NCI-H2171 treated with DMSO at 0.1 percent for 48 hours (cell line): ENCODE results near the gene MAP3K5.

ENCODE experiments used
- DNase-seq: peaks from one replicate; lab custom pipeline; 2025; lab: John Stamatoyannopoulos, UW

MAP3K5 gene

DNA sequence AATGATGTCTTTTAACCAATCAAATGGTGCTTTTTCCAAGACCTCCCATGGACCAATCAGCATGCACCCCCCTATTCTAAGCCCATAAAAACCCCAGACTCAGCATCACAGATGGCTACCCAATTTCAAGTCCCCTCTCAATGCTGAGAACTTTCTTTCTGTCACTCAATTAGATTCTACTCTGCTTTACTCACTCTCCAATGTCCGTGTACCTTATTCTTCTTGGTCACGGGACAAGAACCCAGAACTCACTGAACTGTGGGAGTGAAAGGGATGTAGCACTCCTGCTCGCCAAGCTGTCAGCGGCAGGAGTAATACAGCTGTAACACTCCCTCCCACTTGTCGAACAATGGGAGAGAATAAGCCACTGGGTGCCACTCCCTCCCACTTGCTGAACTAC, 221.2 kb downstream of the MAP3K5 start:
- no peak for DNase-seq

DNA sequence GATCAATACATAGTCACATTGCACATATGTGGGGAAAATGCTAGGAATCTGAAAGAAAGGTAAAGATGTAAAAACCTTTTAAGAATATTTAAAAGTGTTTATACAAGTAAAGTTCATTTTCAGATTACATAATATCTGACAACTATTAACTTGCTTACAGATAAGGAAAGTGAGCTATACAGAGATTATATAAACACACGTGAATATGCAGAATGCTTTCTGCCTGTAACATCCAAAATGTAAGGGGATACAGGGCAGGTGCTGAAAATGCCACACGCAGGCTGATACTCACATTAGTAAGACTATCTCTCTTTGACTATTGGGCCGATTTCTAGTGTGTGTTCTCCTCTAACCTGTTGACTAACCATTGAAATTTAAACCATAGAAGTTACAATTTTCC, 224.1 kb downstream of the MAP3K5 start:
- no peak for DNase-seq

DNA sequence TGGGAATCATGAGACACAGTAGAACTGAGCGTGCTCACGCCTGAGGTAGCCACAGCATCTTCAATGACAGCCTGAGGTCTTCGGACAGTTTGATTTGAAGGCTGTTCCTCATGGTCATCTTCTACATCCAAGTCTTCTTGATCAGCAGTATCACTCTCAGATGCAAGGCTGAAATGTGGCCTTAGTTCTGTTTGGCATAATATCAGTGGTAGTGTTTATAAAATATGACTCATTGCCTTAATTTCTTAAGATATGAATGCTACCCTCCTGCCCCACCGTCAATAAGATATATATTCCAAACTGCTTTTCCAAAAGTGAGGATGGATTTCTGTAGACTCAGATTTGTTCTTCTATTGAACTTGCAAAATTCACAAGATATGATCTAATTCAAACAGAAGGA, 224.6 kb downstream of the MAP3K5 start:
- DNase-seq, result no peak

DNA sequence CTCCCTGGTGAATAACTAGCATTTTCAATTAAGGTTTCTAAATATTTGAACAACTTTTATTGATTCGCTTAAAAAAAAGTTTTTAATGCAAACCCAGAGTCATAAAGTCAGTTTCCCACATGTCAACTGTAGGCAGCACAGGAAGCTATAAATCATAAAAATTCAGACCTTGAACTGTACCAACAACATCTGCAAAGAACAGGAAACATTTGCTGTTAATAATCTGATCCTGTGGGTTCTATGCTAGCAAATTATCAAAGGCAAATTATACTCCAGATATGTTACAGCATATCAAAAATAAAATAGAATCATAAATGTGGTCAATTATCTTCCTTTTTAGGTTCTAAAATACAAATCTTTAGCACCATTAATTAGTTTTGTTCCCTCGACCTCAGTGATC, 225.4 kb downstream of the MAP3K5 start:
- no peak for DNase-seq

DNA sequence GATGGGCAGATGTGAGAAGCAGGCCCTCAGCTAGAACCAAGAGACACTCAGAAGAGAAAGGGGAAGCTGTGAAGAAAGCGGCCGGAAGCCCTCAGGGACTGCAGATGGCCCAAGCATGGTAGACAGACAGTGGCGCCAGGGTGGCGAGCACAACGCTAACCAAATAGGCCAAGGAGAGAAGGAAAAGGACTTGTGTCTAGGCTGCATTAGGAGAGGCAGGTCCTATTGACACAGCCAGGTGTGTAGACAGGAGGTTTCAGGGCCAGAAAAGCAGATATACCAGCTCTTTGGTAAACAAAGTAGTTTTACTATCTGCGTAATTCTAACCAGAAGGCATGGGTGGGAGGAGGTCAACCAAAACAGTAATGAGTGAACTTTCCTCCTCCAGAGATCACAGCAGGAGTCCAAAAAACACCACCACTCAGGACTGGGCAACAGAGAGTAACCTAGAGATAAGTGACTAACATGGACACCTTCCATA, 226.2 kb downstream of the MAP3K5 start:
- DNase-seq, result no peak

DNA sequence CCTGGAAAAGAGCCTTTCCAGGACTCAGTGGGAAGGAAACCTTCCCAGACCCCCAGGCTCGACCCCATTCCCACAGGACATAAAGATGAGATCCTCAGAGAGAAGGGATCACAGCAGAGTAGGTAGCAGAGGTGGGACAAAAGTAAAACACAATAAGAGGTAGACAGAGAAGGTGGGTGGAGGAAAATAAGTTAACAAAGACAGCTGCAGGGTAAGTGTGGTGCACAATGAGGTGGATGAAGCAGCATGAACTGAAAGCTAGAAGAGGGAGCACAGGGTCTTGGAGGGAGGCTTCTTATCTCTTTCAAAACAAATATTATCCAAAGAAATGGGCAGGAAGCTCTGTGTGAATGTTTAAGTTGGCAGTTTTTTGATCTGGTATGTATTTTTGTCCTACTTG, 228.1 kb downstream of the MAP3K5 start:
- DNase-seq, result no peak

DNA sequence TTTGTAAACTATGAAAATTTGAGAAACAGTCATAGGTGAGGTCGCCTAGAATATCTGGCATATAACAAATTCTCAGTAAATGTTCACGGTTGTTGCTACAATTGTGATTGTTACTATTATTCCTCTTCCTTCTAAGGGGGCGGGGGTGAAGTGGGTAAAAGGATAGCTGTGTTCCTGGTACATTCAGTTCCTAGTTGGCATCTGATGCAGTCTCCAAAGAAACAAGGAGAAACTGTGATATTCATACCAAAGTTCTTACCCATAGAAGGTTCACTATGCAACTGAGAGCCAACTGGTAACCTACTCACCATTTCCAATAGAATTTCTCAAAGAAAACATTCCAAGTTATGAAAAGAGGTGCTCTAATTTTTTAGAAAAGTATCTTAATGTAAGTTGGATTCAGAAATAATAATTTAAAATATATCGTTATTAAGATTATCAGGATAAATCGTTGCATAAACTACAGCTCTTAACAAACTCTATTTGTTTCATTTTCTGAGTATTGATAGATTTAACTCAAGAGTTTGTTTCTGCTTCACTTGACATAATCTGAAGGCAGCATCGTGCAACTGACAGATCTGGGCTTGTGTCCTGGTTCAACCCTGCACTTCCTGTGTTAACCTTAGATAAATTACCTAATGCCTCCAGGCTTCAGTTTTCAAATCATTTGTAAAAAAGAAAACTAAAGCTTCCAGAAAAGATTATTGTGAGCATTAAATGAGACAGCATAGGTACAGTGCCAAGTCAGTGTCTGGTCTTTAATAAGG, 228.7 kb downstream of the MAP3K5 start:
- no peak for DNase-seq

DNA sequence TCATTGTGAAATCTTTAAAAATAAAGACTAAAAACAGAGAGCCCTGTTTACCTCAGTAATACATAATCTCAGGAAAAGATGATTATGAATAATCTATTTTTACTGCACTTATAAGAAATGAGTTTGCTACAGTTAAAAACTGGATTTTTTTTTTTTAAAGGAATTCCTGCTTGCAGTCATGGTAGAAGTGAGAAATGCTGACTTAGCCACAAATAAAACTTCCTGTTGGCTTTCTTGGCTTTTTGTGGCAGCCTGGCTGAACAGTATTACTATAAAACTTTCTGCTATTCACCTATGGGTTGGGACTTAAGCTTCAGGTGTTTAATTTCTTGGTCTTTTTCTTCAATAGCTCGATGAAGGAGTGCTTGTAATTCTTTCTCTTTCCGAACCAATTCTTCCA, 230.1 kb downstream of the MAP3K5 start:
- DNase-seq, result no peak

DNA sequence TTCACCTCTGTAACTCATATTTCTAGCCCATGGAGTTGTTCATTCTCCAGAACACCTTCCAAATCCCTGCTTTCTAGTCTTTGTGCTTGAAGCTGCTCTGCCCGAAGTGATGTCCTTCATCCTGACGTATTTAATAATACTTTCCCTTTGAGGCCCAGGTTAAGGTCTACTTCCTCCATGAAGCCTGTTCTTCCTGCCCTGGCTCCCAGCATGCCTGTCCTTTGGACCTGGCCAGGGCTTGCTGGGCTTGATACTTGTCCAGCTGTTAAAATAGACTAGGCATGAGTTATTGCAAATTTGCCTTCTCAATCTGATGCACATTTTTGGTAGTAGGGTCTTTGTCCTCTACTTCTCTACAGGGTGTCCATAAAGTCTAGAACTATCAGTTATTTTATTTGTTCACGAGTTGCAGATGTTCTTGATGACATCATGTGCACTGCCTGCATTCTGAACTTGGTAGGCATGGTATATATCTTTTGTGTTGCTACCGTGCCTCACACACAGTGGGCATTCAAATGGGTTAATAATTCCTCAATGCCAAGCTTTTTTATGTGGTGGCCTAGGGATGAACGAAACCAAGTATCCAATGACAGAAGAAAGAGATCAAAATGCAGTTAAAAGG, 239.0 kb downstream of the MAP3K5 start:
- DNase-seq, result no peak

DNA sequence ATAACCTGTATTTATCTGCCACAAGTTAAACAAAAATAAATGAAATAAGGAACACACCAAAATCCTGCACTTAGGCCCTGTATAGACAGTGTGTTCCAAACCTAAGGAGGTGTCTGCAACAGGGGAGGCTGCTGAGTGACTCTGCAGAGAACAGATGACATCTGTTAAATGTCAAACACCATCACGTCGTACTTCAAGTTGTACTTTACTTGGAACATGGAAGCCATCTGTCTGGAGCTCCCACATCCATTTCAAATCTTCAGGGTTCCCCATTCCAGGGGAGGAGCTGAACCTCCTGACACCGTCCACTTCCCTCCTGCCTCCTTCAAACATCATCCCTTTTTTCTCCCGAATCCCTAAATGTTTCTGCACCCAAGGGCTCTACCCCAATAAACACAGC, 240.2 kb downstream of the MAP3K5 start:
- peak; percentile 34 for DNase-seq

DNA sequence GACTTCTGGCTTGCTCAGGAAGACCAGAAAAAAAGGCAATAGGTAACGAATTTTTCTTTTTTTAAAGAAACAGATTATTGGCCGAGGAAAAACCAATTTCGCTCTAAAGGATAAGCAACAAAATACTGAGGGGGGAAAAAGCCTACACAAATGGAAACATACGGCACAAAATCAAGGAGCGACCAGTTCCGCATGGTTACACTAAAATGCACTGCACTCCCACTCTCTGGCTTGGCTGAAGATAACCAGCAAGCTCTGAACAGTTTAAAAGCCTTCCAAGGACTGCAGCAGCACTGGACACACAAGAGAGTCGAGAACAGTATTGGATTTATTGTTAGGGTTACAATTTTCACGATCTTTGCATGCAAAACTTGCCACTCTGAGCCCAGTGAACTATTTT, 241.2 kb downstream of the MAP3K5 start:
- no peak for DNase-seq

DNA sequence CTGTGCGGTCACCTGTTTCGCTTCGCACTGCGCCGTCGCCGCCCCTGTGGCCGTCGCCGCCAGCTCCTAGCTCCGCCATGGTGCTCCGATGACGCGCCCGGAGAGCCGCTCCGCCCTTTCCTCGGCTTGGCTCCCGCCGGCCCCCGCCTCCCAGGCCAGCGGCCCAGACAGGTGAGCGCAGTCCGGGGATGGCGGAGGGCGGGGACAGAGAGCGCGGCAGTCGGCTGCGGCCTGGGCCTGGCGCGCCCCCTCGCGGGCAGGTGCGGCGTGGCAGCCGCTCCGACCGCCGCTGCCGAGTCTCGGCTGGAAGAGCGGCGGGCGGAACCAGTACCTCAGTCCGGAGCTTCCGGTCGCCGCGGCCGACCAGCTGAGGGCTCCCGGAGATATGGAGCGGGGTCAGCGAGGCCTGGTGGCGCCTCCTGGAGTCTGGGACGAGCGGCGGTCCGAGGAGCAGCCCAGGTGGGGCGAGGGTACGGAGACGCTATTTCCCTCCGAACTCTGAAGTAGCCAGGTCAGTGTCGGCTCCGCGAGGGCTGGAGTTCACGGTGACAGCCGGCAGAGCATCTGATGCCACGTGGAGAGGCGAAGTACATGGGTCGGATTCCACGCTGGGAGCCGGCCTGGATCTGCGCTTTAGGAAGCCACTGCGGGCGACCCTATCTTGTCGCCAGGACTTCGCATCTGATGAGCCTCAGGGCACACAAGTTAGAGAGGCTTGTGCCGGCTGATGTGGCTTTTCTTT, 241.8 kb downstream of the MAP3K5 start, which contains the start of gene MAP7:
Gene MAP7, minus strand, starts transcription at position 93 of the 742 bp plus-strand sequence. Its CDS starts 14 bp downstream, at position 79.
- peak; percentile 82 for DNase-seq

DNA sequence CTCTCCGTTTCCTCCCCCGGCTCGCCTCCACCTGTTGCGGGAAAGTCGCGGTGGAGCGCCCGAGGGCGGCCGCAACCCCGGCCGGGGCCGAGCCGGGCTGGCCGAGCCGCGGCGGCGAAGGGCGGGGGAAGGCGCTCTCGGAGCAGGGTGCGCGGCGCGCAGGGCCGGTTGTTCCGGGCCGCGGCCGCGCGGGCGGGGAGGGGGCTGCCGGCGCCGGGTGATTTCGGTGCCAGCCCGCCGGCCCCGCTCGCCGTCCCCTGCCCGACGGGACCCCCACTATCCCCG, 242.3 kb downstream of the MAP3K5 start:
- no peak for DNase-seq

DNA sequence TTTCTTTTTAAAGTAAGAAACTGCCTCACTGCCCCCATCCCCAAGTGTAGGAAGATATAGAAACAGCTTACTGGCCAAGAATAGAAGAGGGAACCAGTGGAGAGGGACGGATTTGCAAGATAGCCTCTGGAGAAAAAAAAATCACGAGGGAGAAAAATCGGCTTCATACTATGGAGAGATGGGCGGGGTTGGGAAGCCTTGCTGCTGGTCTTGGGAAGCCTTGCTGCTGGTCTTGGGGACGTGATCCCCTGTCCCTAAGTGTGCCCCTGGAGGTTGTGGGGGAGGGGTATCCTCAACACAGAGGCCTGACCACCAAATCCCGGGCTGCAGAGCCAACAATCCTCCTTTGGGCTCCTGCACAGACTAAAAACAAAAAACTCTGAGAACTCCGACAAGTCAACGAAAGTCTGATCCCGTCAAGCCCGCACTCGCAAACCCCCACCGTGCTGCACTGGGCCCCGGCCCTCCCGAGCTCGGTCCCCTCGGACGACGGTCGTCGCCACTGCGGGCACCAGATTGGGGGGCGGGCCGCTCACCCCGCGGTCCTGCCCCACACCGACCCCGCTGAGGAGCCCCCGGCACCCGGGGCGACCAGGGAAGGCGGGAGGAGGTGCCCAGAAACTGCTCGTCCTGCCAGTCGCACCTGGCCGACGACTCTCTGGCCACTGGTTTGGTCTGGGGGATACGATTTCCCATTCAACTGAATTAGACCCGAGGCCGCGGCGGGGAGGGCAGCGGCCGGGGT, 242.8 kb downstream of the MAP3K5 start:
- DNase-seq, result peak; percentile 20

DNA sequence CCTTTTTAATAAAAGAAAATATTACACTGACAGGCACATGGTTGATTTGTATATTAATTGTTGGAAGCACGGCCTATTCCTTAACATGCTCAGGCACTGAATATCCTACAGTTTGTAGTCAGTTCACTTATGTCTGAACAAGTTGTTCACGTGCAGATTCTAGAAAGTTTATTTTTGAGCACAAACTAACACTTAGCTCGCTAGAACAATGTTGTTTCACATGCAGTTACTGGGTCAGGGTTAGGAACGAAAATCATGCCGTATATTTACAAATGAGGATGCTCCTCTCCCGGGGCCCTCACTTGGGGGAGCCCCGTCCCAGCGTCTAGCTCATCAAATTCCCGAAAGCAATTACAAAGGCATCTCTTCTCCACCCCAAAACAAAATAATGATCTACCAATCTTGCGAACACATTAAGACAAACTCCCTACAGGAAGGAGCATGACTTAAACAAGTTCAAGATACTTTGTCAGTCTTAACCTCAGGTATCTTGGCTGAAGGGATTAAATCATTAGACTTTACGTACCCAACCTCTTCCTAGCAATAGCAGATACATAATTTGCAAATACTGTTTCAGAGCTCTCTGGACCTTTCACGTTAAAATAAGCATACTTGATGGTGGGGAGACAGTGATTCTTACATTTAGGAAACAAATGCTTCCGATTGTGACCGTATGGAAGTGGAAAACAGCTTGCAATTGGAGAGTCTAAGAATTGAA, 243.5 kb downstream of the MAP3K5 start:
- no peak for DNase-seq

DNA sequence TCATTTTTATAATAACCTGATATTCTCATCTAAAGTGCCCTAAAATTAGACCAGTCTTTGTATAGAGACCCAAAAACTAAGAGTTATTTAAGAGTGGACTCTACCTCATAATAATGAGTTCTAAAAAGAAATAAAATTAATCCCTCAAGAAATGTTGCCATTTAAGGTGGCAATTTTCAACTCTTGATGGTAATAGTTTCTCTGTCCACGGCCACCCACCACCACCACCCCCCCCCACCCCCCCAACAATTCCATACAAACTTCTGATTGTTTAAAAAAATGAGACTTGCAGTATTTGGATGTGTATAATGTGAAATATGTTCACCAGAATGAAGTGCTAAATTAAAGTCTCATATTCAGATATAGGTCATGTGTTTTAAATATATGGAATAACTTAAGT, 244.4 kb downstream of the MAP3K5 start:
- DNase-seq, result no peak

DNA sequence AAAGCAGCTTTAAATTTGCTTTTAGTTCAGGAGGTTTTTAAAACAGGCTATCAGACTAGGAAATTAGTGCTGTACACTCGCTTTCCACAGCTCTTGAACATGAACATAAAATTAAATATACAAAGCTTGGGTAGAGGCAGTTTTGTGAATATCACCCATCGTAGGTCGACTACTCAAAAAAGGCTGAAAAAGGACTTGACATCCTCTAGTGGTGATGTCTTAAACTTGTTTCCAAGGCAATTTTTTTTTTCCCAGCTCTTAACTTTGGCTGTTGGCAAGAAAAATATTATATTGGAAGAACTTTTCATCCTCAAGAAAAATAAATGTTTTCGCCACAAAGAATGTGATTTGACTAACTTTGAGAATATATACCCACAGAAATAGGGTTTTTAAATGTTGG, 244.9 kb downstream of the MAP3K5 start:
- peak; percentile 65 for DNase-seq

DNA sequence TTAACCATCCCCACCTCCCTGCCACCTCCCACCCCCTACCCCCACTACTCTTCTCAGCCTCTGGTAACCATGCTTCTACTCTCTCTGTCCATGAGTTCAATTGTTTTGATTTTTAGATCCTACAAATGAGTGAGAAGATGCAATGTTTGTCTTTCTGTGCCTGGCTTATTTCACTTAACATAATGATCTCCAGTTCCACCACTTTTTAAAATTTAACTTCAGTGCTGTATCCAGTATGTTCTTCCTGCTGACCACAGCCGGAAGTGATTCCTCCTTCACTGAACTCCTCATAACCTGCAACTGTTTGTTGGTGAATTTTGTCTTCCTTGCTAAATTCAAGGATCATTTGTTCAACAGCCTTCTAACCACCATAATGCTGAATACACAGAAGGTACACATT, 245.9 kb downstream of the MAP3K5 start:
- no peak for DNase-seq

DNA sequence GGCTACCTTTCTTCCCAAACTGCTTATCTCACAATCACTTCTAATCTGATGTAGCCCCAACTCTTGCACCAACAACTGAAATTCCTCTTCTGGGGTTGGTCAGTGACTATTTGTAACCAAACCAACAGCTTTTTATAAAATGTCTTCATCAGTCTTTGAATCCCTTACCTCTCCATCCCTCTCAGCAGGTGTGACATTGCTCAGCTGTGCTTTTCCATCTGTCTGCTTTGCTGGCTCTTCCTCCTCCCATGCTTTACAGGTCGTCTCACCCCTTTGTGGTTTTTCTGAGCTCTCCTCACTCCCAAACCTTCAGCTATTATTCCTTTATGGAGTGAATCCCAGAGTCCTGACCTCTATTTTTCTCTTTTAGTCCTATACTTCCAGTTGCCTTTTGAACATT, 248.0 kb downstream of the MAP3K5 start:
- DNase-seq, result peak; percentile 77

DNA sequence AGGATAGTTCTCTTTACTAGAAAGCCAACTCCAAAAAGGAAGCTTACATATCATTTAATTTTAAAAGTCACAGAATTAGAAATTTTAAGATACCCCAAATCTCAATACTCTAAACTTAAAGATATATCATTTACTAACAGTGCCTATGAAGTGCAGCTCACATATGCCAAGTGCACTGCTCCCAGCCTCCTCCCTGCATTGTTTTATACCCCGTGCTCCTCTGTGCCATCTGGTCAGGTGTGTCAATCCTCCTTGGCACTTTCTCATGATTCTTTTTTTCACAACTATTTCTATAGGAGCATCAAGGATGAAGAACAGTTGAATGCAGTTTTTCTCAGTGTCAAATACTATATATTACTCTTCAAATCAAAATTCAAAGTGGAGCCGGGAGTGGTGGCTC, 250.9 kb downstream of the MAP3K5 start:
- peak; percentile 71 for DNase-seq

DNA sequence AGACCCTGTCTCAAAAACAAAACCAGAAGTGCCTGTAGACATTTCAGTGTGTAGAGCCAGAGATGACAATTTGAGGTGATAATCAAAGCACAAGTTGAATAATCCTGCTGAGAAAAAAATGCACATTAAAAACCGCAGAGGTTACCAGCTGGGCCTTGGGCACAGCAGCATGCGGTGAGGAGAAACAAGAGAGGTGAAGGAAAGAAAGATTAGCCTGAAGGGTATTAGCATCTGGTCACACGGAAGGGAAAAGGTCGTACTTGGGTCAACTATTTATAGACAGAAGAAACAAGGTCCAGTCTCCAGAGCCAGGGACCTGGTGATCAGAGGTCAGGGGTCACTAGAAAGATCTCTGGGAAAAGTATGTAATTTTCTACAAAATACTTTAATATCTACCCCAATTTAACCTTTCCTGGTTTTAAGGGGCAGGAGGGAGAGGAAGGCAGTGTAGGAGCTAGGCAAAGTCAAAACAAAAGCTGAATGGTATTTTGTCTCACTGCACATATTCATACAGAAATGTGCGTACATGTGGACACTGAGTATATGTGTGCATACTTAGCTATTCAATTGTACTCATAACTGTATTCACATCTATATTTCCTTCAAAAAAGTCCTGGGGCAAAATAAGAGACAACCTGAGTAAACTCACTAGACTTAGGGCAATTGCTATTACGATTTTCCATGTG, 252.2 kb downstream of the MAP3K5 start:
- DNase-seq, result peak; percentile 75
